Mesendoderm (in vitro differentiated cells): ENCODE data around the gene CTSC.

ENCODE experiments used
- DNase-seq: peaks from one replicate; pipeline ENCODE4 v3.0.0; 2013
- H2AK5ac ChIP-seq: 2 replicates; pipeline ENCODE4 v1.6.1; 2013; ENCODE audit warnings: low read length, inconsistent platforms
- H2BK120ac ChIP-seq: 2 replicates; pipeline ENCODE4 v1.6.1; 2013; ENCODE audit warnings: low read depth, mild to moderate bottlenecking, low read length, moderate library complexity, mixed read lengths
- H2BK15ac ChIP-seq: replicated peaks from 2 replicates; pipeline ENCODE4 v1.6.1; 2013; ENCODE audit warnings: low read depth, mild to moderate bottlenecking, moderate library complexity
- H2BK5ac ChIP-seq: 2 replicates; pipeline ENCODE4 v1.6.1; 2013; ENCODE audit warnings: low read length, inconsistent platforms
- H3K18ac ChIP-seq: 2 replicates; pipeline ENCODE4 v1.6.1; 2013; ENCODE audit warnings: mild to moderate bottlenecking, low read length, mixed read lengths
- H3K23ac ChIP-seq: one replicate; pipeline ENCODE4 v1.6.1; 2013; ENCODE audit warnings: low read length
- H3K27ac ChIP-seq: 2 replicates; pipeline ENCODE4 v1.5.1; 2013; ENCODE audit warnings: low read depth, mild to moderate bottlenecking, inconsistent platforms, low read length, moderate library complexity
- H3K27me3 ChIP-seq: 2 replicates; pipeline ENCODE4 v1.6.1; 2013; ENCODE audit warnings: low read length, control low read depth, mild to moderate bottlenecking, inconsistent platforms; ENCODE audit not compliant: insufficient read depth, poor library complexity
- H3K36me3 ChIP-seq: 2 replicates; pipeline ENCODE4 v1.6.1; 2013; ENCODE audit warnings: low read length, inconsistent platforms; ENCODE audit not compliant: control insufficient read depth, insufficient read depth
- H3K4ac ChIP-seq: one replicate; pipeline ENCODE4 v1.6.1; 2013; ENCODE audit warnings: low read depth, mild to moderate bottlenecking, low read length, moderate library complexity
- H3K4me1 ChIP-seq: 2 replicates; pipeline ENCODE4 v1.6.1; 2013; ENCODE audit warnings: low read depth, low read length, inconsistent platforms; ENCODE audit not compliant: control insufficient read depth
- H3K4me2 ChIP-seq: 2 replicates; pipeline ENCODE4 v1.6.1; 2013; ENCODE audit warnings: low read length
- H3K4me3 ChIP-seq: 2 replicates; pipeline ENCODE4 v1.5.1; 2013; ENCODE audit warnings: mild to moderate bottlenecking, low read length
- H3K56ac ChIP-seq: one replicate; pipeline ENCODE4 v1.6.1; 2013; ENCODE audit warnings: low read length
- H3K79me1 ChIP-seq: 2 replicates; pipeline ENCODE4 v1.6.1; 2013; ENCODE audit warnings: low read length, inconsistent platforms
- H3K79me2 ChIP-seq: 2 replicates; pipeline ENCODE4 v1.6.1; 2013; ENCODE audit warnings: mild to moderate bottlenecking, low read length; ENCODE audit not compliant: control insufficient read depth, insufficient read depth
- H3K9ac ChIP-seq: 2 replicates; pipeline ENCODE4 v1.6.1; 2013; ENCODE audit warnings: low read length, inconsistent platforms
- H4K5ac ChIP-seq: one replicate; pipeline ENCODE4 v1.6.1; 2013; ENCODE audit warnings: low read length
- H4K8ac ChIP-seq: one replicate; pipeline ENCODE4 v1.6.1; 2013; ENCODE audit warnings: low read depth, mild to moderate bottlenecking, control low read depth, low read length, moderate library complexity
- whole genome bisulfite sequencing: extraction: QIAGEN DNeasy Blood & Tissue Kit; methylation state at CpG from one replicate; pipeline ENCODE4 v1.1.7; 2013; ENCODE audit warnings: low lambda C conversion rate, missing lambda C conversion rate; ENCODE audit not compliant: insufficient coverage; ENCODE audit errors: extremely low coverage; 5-methylcytosine and 5-hydroxymethylcytosine counted together

The CTSC gene

GRCh38 chr11:88378422-88379066, 41.0 kb upstream of the CTSC start:
- Histone ChIP-seq H3K27me3 (no peaks in the 10 kb centered on the region), H3K4me2 (no peak overlapping the region), H3K36me3 (no peaks in the 10 kb centered on the region), H3K4ac (no peak overlapping the region), H2BK5ac (no peak overlapping the region), H3K4me3 (no peak overlapping the region), H2BK15ac (no peak overlapping the region), H4K8ac (peak overlapping the region; percentile 97), H3K27ac (no peak overlapping the region), H3K79me2 (no peaks in the 10 kb centered on the region), H4K5ac (no peak overlapping the region), H3K79me1 (no peaks in the 10 kb centered on the region), H3K23ac (no peak overlapping the region), H2AK5ac (no peak overlapping the region), H3K4me1 (no peaks in the 10 kb centered on the region), H3K56ac (no peak overlapping the region), H2BK120ac (no peak overlapping the region), H3K18ac (no peak overlapping the region), H3K9ac (no peak overlapping the region)
- no peak for DNase-seq
- no CpG with 5 or more reads among the region's 4 CpGs for WGBS

GRCh38 chr11:88377646-88378045, 40.1 kb upstream of the CTSC start:
- no peak overlapping the region for H3K56ac ChIP-seq
- no peak for DNase-seq
- no peak overlapping the region for H2AK5ac ChIP-seq
- no peaks in the 10 kb centered on the region for H3K4me1 ChIP-seq
- no peak overlapping the region for H2BK120ac ChIP-seq
- no peak overlapping the region for H3K9ac ChIP-seq
- no peak overlapping the region for H3K4ac ChIP-seq
- no peak overlapping the region for H3K23ac ChIP-seq
- no peak overlapping the region for H3K4me2 ChIP-seq
- no peak overlapping the region for H4K8ac ChIP-seq
- H4K5ac ChIP-seq: no peak overlapping the region
- H2BK5ac ChIP-seq: no peak overlapping the region
- H3K18ac ChIP-seq: no peak overlapping the region
- H3K27me3 ChIP-seq: no peaks in the 10 kb centered on the region
- H3K79me1 ChIP-seq: no peaks in the 10 kb centered on the region
- no peaks in the 10 kb centered on the region for H3K79me2 ChIP-seq
- H3K27ac ChIP-seq: no peak overlapping the region
- H3K36me3 ChIP-seq: no peaks in the 10 kb centered on the region
- H3K4me3 ChIP-seq: no peak overlapping the region
- no peak overlapping the region for H2BK15ac ChIP-seq

DNA sequence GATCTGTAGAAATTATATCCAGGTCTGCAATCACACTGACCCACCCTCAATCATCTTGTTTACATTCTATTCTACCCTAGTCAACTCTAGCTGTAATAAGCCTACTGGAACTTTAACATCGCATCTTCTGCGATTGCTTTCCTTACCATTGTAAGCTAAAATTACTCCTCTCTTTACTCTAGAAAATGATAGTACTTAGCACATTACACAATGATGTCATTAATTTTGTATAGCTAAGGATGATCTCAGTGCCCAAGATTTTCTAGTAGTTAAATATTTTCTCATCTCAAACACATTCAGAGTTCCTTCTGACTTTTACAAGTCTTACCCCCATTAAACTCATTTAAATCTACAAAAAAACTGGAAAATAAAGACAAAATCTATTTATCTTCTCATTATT, 39.6 kb upstream of the CTSC start:
- no peak overlapping the region for H3K4me2 ChIP-seq
- no CpG with 5 or more reads among the region's 2 CpGs for WGBS
- H2BK120ac ChIP-seq: no peak overlapping the region
- no peak overlapping the region for H3K56ac ChIP-seq
- H4K5ac ChIP-seq: no peak overlapping the region
- no peaks in the 10 kb centered on the region for H3K79me2 ChIP-seq
- no peak overlapping the region for H3K27ac ChIP-seq
- H2BK15ac ChIP-seq: no peak overlapping the region
- no peak overlapping the region for H2AK5ac ChIP-seq
- DNase-seq: no peak
- no peaks in the 10 kb centered on the region for H3K4me1 ChIP-seq
- no peak overlapping the region for H3K9ac ChIP-seq
- H3K79me1 ChIP-seq: no peaks in the 10 kb centered on the region
- no peak overlapping the region for H3K18ac ChIP-seq
- no peaks in the 10 kb centered on the region for H3K36me3 ChIP-seq
- no peak overlapping the region for H2BK5ac ChIP-seq
- H3K4me3 ChIP-seq: no peak overlapping the region
- H3K27me3 ChIP-seq: no peaks in the 10 kb centered on the region
- H4K8ac ChIP-seq: no peak overlapping the region
- no peak overlapping the region for H3K4ac ChIP-seq
- no peak overlapping the region for H3K23ac ChIP-seq

GRCh38 chr11:88375927-88376470, 38.5 kb upstream of the CTSC start:
- Histone ChIP-seq H3K9ac (no peak overlapping the region), H3K4ac (no peak overlapping the region), H3K23ac (no peak overlapping the region), H3K36me3 (no peaks in the 10 kb centered on the region), H4K8ac (no peak overlapping the region), H3K27ac (no peak overlapping the region), H2BK5ac (no peak overlapping the region), H3K79me2 (no peaks in the 10 kb centered on the region), H2AK5ac (no peak overlapping the region), H3K4me3 (no peak overlapping the region), H2BK15ac (no peak overlapping the region), H3K27me3 (no peaks in the 10 kb centered on the region), H2BK120ac (no peak overlapping the region), H3K79me1 (no peaks in the 10 kb centered on the region), H3K56ac (no peak overlapping the region), H4K5ac (no peak overlapping the region), H3K18ac (no peak overlapping the region), H3K4me1 (no peaks in the 10 kb centered on the region), H3K4me2 (no peak overlapping the region)
- WGBS: no CpG with 5 or more reads among the region's 2 CpGs
- DNase-seq: no peak

DNA sequence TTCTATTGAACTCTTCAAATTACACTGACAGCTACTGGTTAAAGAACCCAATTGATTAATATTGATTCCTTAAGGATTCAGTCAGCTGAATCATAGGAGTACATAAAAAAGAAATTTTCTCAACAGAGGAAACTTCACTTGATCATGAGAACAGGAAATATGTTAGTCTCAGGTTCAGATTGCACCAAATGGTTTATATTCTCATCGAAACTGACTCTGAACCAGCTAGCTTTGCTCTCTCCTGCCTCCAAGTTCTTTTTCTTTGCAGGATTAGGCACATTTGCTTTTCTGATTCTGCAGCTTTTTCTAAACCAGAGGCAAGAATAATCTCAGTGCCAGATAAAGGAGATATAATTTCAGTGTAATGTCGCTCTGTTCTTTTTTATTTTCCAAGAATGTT, 33.2 kb upstream of the CTSC start:
- no peak overlapping the region for H3K4me3 ChIP-seq
- H4K5ac ChIP-seq: no peak overlapping the region
- H3K4ac ChIP-seq: no peak overlapping the region
- no peak overlapping the region for H3K23ac ChIP-seq
- H3K27me3 ChIP-seq: no peaks in the 10 kb centered on the region
- no peak overlapping the region for H2BK15ac ChIP-seq
- H3K27ac ChIP-seq: no peak overlapping the region
- no peaks in the 10 kb centered on the region for H3K36me3 ChIP-seq
- H3K79me1 ChIP-seq: no peaks in the 10 kb centered on the region
- H3K79me2 ChIP-seq: no peaks in the 10 kb centered on the region
- H3K4me1 ChIP-seq: no peaks in the 10 kb centered on the region
- no peak overlapping the region for H4K8ac ChIP-seq
- DNase-seq: no peak
- WGBS: no CpG with 5 or more reads among the region's 2 CpGs
- H3K56ac ChIP-seq: no peak overlapping the region
- no peak overlapping the region for H2AK5ac ChIP-seq
- no peak overlapping the region for H3K18ac ChIP-seq
- H3K4me2 ChIP-seq: no peak overlapping the region
- no peak overlapping the region for H3K9ac ChIP-seq
- H2BK120ac ChIP-seq: no peak overlapping the region
- H2BK5ac ChIP-seq: no peak overlapping the region

- Histone ChIP-seq H2BK120ac (no peak overlapping the region), H3K56ac (no peak overlapping the region), H3K79me1 (no peaks in the 10 kb centered on the region), H2BK15ac (no peak overlapping the region), H3K18ac (no peak overlapping the region), H2BK5ac (no peak overlapping the region), H3K4me2 (no peak overlapping the region), H2AK5ac (no peak overlapping the region), H3K36me3 (no peaks in the 10 kb centered on the region), H4K5ac (no peak overlapping the region), H3K9ac (no peak overlapping the region), H3K27ac (no peak overlapping the region), H3K4me1 (no peaks in the 10 kb centered on the region), H3K23ac (no peak overlapping the region), H3K79me2 (no peaks in the 10 kb centered on the region), H3K27me3 (no peaks in the 10 kb centered on the region), H3K4ac (no peak overlapping the region), H4K8ac (no peak overlapping the region), H3K4me3 (no peak overlapping the region)
- DNase-seq: no peak
- WGBS: no CpG with 5 or more reads among the region's 3 CpGs
Measured at GRCh38 chr11:88367310-88367709, 29.8 kb upstream of the CTSC start.
